CD14-positive monocyte (primary cell): ENCODE results near the gene ZBTB7C. TPM values are rescaled to one million over a fixed set of nuclear protein-coding genes. Genes with fewer than 3 reads are reported as not detected.

Experiments used
- DNase-seq, 3 donors: peaks; one replicate each; pipeline ENCODE4 v3.0.0-alpha.2; 2011 to 2022
- H2AFZ ChIP-seq: 2 replicates; pipeline ENCODE4 v1.6.0; 2012; ENCODE audit warnings: mild to moderate bottlenecking, low read depth, low read length, inconsistent platforms; ENCODE audit not compliant: insufficient read depth, poor library complexity, severe bottlenecking
- H3K27ac ChIP-seq, 2 donors: 1 replicate in 1 of 2; 2 replicates in 1 of 2; pipeline ENCODE4 v1.5.1; 2012 to 2013; ENCODE audit warnings: low read length in 2 of 2, control low read depth in 1 of 2, inconsistent platforms in 1 of 2, low read depth in 1 of 2, mild to moderate bottlenecking in 1 of 2
- H3K27me3 ChIP-seq, 2 donors: one replicate each; pipeline versions ENCODE4 v1.6.0 to v1.6.1; 2011 to 2013; ENCODE audit warnings: low read length in 2 of 2; ENCODE audit not compliant: control insufficient read depth in 2 of 2, insufficient read depth in 2 of 2
- H3K36me3 ChIP-seq, 2 donors: replicated peaks in 1 of 2; 1 replicate in 1 of 2; 2 replicates in 1 of 2; pipeline versions ENCODE4 v1.5.1 to v1.6.1; 2012 to 2013; ENCODE audit warnings: low read length in 2 of 2, control low read depth in 1 of 2, inconsistent platforms in 1 of 2, mild to moderate bottlenecking in 1 of 2; ENCODE audit not compliant: insufficient read depth in 2 of 2, control insufficient read depth in 1 of 2
- H3K4me1 ChIP-seq, 2 donors: 1 replicate in 1 of 2; 2 replicates in 1 of 2; pipeline versions ENCODE4 v1.5.1 to v1.6.1; 2012 to 2013; ENCODE audit warnings: low read length in 2 of 2, control low read depth in 1 of 2, inconsistent platforms in 1 of 2, mild to moderate bottlenecking in 1 of 2, moderate library complexity in 1 of 2; ENCODE audit not compliant: insufficient read depth in 2 of 2, control insufficient read depth in 1 of 2
- H3K4me2 ChIP-seq: replicated peaks from 2 replicates; pipeline ENCODE3; 2012; ENCODE audit warnings: low read length, moderate library complexity, mild to moderate bottlenecking; ENCODE audit not compliant: poor library complexity, severe bottlenecking; ENCODE audit errors: extremely low read depth
- H3K4me3 ChIP-seq, 3 experiments: fragments of 200-600 bp in 1 of 3; sonication (generic) in 1 of 3; replicated peaks in 1 of 3; 1 replicate in 2 of 3; 2 replicates in 1 of 3; pipeline ENCODE4 v1.5.1; 2011 to 2013; ENCODE audit warnings: low read length in 3 of 3, mild to moderate bottlenecking in 3 of 3, control low read depth in 2 of 3, low read depth in 2 of 3, inconsistent platforms in 1 of 3, moderate library complexity in 1 of 3
- H3K79me2 ChIP-seq: 2 replicates; pipeline ENCODE4 v1.6.0; 2012; ENCODE audit warnings: mild to moderate bottlenecking, control low read depth, inconsistent platforms, low read length, moderate library complexity; ENCODE audit not compliant: insufficient read depth
- H3K9ac ChIP-seq: 2 replicates; pipeline ENCODE4 v1.6.0; 2017; ENCODE audit warnings: low read length, mild to moderate bottlenecking; ENCODE audit not compliant: insufficient read depth, poor library complexity, severe bottlenecking
- H3K9me3 ChIP-seq, 2 donors: replicated peaks in 1 of 2; 1 replicate in 1 of 2; 2 replicates in 1 of 2; pipeline versions ENCODE4 v1.5.1 to v1.6.1; 2012 to 2013; ENCODE audit warnings: low read length in 2 of 2, control low read depth in 1 of 2; ENCODE audit not compliant: control insufficient read depth in 1 of 2, insufficient read depth in 1 of 2
- H4K20me1 ChIP-seq: 2 replicates; pipeline ENCODE4 v1.6.0; 2012; ENCODE audit warnings: mild to moderate bottlenecking, low read length, control low read depth, moderate library complexity; ENCODE audit not compliant: insufficient read depth
- H3K27ac Mint-ChIP-seq, 7 donors: one replicate each; pipeline ENCODE4 v1.8.0; 2020; ENCODE audit warnings: mild to moderate bottlenecking in 7 of 7, mixed read lengths in 7 of 7, moderate library complexity in 6 of 7, inconsistent platforms in 2 of 7
- H3K27me3 Mint-ChIP-seq, 3 donors: one replicate each; pipeline ENCODE4 v1.8.0; 2021 to 2022; ENCODE audit warnings: low read depth in 3 of 3, mild to moderate bottlenecking in 3 of 3, mixed read lengths in 3 of 3, moderate library complexity in 3 of 3, inconsistent platforms in 1 of 3
- H3K36me3 Mint-ChIP-seq, 2 donors: one replicate each; pipeline ENCODE4 v1.8.0; 2020; ENCODE audit warnings: mixed read lengths in 2 of 2, inconsistent platforms in 1 of 2, mild to moderate bottlenecking in 1 of 2
- H3K4me1 Mint-ChIP-seq: one replicate; pipeline ENCODE4 v1.8.0; 2020; ENCODE audit warnings: mild to moderate bottlenecking, mixed read lengths
- H3K4me3 Mint-ChIP-seq, 2 donors: one replicate each; pipeline ENCODE4 v1.8.0; 2020; ENCODE audit warnings: mild to moderate bottlenecking in 2 of 2, mixed read lengths in 2 of 2, moderate library complexity in 1 of 2
- H3K9me3 Mint-ChIP-seq, 7 donors: one replicate each; pipeline ENCODE4 v1.8.0; 2020 to 2022; ENCODE audit warnings: mixed read lengths in 7 of 7, mild to moderate bottlenecking in 6 of 7, moderate library complexity in 6 of 7, inconsistent platforms in 2 of 7
- WGBS: methylation state at CpG from one replicate; pipeline ENCODE4 v1.1.5; 2013; ENCODE audit warnings: missing lambda C conversion rate; ENCODE audit not compliant: insufficient coverage; 5-methylcytosine and 5-hydroxymethylcytosine counted together
- intact Hi-C, 2 donors: fragments of 100-400 bp; cut with micrococcal nuclease; formaldehyde crosslinking; loops; one replicate each; pipeline versions ENCODE4 v1.15.0 to v1.15.1; 2023
- polyA plus RNA-seq, 3 donors: library from polyadenylated mRNA; depleted of rRNA in 1 of 3; unstranded in 2 of 3; stranded (reverse) in 1 of 3; fragments of 300-500 nt in 2 of 3; fragments of >200 nt in 1 of 3; fragmentation: Illumina TruSeq in 2 of 3; gene quantifications; 1 replicate in 2 of 3; 2 replicates in 1 of 3; pipeline ENCODE4 v1.2.3, GENCODE V29; 2012 to 2021
- TF ChIP-seq, protein P1 (sequence below): fragments of 200-600 bp; IDR thresholded peaks from one replicate; pipeline ENCODE4 v1.8.0; 2022; ENCODE audit warnings: antibody characterized with exemption, mild to moderate bottlenecking

ZBTB7C gene
- polyA plus RNA-seq, 3 donors = 0.03 to 0.09 TPM; not detected in 1

DNA sequence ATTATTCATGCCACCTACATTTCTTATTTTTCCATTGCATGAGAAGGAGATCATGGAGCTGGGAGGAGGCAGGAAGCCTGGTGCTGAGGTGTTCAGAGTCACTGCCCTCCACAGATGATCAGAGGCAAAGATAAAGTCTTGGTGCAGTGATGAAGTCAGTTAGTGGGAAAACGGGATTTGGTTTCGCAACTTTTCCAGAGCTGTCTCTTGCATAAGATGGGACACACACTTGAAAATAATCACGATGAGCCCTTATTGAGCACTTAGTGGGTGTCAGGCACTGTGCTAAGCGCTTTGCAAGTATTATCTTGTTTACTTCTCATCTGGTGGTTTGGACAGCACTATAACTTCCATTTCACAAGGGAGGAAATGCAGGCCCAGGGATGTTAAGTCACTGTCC, 256.6 kb downstream of the ZBTB7C start:
- no peak for DNase-seq
- Histone ChIP-seq H3K4me1 (peaks cover 0 to 5% of the 10 kb centered on the region in 2 donors), H3K27ac (no peak overlapping the region), H3K9me3 (no peaks in the 10 kb centered on the region), H2AFZ (no peak overlapping the region), H3K27me3 (no peaks in the 10 kb centered on the region), H3K79me2 (no peaks in the 10 kb centered on the region), H3K4me2 (no peak overlapping the region), H3K4me3 (no peak overlapping the region), H3K9ac (no peak overlapping the region), H4K20me1 (no peaks in the 10 kb centered on the region), H3K36me3 (no peaks in the 10 kb centered on the region)
- intact Hi-C loops = no loop called here
- H3K4me1 Mint-ChIP-seq = peaks cover 4% of the 10 kb centered on the region
- H3K27ac Mint-ChIP-seq = no peak overlapping the region
- H3K9me3 Mint-ChIP-seq = peaks cover 0 to 2% (median 0%) of the 10 kb centered on the region in 7 donors
- H3K36me3 Mint-ChIP-seq = no peaks in the 10 kb centered on the region
- H3K27me3 Mint-ChIP-seq = peaks cover 0 to 18% (median 10%) of the 10 kb centered on the region in 3 donors
- TF ChIP-seq, protein P1, sequence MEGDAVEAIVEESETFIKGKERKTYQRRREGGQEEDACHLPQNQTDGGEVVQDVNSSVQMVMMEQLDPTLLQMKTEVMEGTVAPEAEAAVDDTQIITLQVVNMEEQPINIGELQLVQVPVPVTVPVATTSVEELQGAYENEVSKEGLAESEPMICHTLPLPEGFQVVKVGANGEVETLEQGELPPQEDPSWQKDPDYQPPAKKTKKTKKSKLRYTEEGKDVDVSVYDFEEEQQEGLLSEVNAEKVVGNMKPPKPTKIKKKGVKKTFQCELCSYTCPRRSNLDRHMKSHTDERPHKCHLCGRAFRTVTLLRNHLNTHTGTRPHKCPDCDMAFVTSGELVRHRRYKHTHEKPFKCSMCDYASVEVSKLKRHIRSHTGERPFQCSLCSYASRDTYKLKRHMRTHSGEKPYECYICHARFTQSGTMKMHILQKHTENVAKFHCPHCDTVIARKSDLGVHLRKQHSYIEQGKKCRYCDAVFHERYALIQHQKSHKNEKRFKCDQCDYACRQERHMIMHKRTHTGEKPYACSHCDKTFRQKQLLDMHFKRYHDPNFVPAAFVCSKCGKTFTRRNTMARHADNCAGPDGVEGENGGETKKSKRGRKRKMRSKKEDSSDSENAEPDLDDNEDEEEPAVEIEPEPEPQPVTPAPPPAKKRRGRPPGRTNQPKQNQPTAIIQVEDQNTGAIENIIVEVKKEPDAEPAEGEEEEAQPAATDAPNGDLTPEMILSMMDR = no peak
- no peak overlapping the region for H3K4me3 Mint-ChIP-seq
- 80% methylated on average over 4 of the region's 4 CpGs for WGBS

- peaks cover 0 to 2% (median 0%) of the 10 kb centered on the region in 7 donors for H3K9me3 Mint-ChIP-seq
- H3K27me3 Mint-ChIP-seq = peaks cover 0 to 18% (median 7%) of the 10 kb centered on the region in 3 donors
- no peak overlapping the region for H3K9ac ChIP-seq
- H2AFZ ChIP-seq = no peak overlapping the region
- intact Hi-C loops = no loop called here
- H3K4me1 Mint-ChIP-seq = peaks cover 4% of the 10 kb centered on the region
- no peaks in the 10 kb centered on the region for H3K36me3 ChIP-seq
- H3K4me1 ChIP-seq = peaks cover 0 to 5% of the 10 kb centered on the region in 2 donors
- TF ChIP-seq, protein P1 = no peak
- no peak overlapping the region for H3K4me2 ChIP-seq
- no peaks in the 10 kb centered on the region for H3K79me2 ChIP-seq
- peak overlapping the region in 1 of 7 donors; percentile 4 for H3K27ac Mint-ChIP-seq
- WGBS = 84% methylated on average over 9 of the region's 11 CpGs
- H3K4me3 ChIP-seq = no peak overlapping the region
- no peaks in the 10 kb centered on the region for H4K20me1 ChIP-seq
- H3K36me3 Mint-ChIP-seq = no peaks in the 10 kb centered on the region
- H3K4me3 Mint-ChIP-seq = no peak overlapping the region
- H3K27ac ChIP-seq = no peak overlapping the region
- no peak for DNase-seq
- H3K9me3 ChIP-seq = no peaks in the 10 kb centered on the region
- no peaks in the 10 kb centered on the region for H3K27me3 ChIP-seq
Measured at GRCh38 chr18:48151421-48152065, 257.6 kb downstream of the ZBTB7C start.
